NCI-H2081 (cell line): ENCODE measurements around the gene SLC38A3.

Source experiments
- DNase-seq, 2 experiments: peaks; one replicate each; lab custom pipeline; 2025; lab: John Stamatoyannopoulos, UW

Gene SLC38A3

GRCh38 chr3:50169232-50169832, 35.7 kb upstream of the SLC38A3 start:
- no peak for DNase-seq

GRCh38 chr3:50169858-50170257, 35.2 kb upstream of the SLC38A3 start:
- DNase-seq: no peak

GRCh38 chr3:50170689-50171088, 34.4 kb upstream of the SLC38A3 start:
- DNase-seq: no peak

GRCh38 chr3:50171540-50172301, 33.4 kb upstream of the SLC38A3 start:
- DNase-seq: no peak

GRCh38 chr3:50172626-50173220, 32.3 kb upstream of the SLC38A3 start:
- DNase-seq: no peak

- no peak for DNase-seq
Observed at GRCh38 chr3:50173685-50174516, 31.2 kb upstream of the SLC38A3 start.

- DNase-seq: no peak
Observed at GRCh38 chr3:50174517-50174895, 30.6 kb upstream of the SLC38A3 start.

GRCh38 chr3:50174947-50175524, 30.0 kb upstream of the SLC38A3 start:
- DNase-seq: no peak

- no peak for DNase-seq
Observed at GRCh38 chr3:50177346-50177745, 27.7 kb upstream of the SLC38A3 start.

GRCh38 chr3:50179710-50180109, 25.4 kb upstream of the SLC38A3 start:
- no peak for DNase-seq

- no peak for DNase-seq
Observed at GRCh38 chr3:50181985-50182384, 23.1 kb upstream of the SLC38A3 start.

- DNase-seq: no peak
Observed at GRCh38 chr3:50182533-50183099, 22.5 kb upstream of the SLC38A3 start.

GRCh38 chr3:50183755-50184154, 21.3 kb upstream of the SLC38A3 start:
- DNase-seq: no peak

GRCh38 chr3:50184242-50184978, 20.7 kb upstream of the SLC38A3 start:
- no peak for DNase-seq

GRCh38 chr3:50185230-50185629, 19.8 kb upstream of the SLC38A3 start:
- DNase-seq: no peak

GRCh38 chr3:50186096-50186495, 19.0 kb upstream of the SLC38A3 start:
- DNase-seq: no peak

- no peak for DNase-seq
Observed at GRCh38 chr3:50187750-50188149, 17.3 kb upstream of the SLC38A3 start.

- peak; percentile 51 to 52 for DNase-seq
Observed at GRCh38 chr3:50189274-50189673, 15.8 kb upstream of the SLC38A3 start.

GRCh38 chr3:50189989-50190388, 15.1 kb upstream of the SLC38A3 start:
- DNase-seq: no peak

GRCh38 chr3:50190936-50191660, 14.0 kb upstream of the SLC38A3 start, which contains the start of gene GNAT1:
Gene GNAT1, plus strand, starts transcription at chr3:50191610. Its CDS starts 116 bp downstream, at chr3:50191726.
- DNase-seq: no peak
